HPDE6-E6E7 (cell line): ENCODE results near the gene BACH2.
"Not testable (repeated sequence)": the region's sequence is repeated elsewhere in the genome, so short reads cannot be mapped to it uniquely, and the experiment has no call there.

ENCODE experiments used
- DNase-seq: peaks from one replicate; pipeline ENCODE4 v3.0.0; 2011; ENCODE audit warnings: missing footprints; ENCODE audit errors: extremely low spot score

BACH2 gene

DNA sequence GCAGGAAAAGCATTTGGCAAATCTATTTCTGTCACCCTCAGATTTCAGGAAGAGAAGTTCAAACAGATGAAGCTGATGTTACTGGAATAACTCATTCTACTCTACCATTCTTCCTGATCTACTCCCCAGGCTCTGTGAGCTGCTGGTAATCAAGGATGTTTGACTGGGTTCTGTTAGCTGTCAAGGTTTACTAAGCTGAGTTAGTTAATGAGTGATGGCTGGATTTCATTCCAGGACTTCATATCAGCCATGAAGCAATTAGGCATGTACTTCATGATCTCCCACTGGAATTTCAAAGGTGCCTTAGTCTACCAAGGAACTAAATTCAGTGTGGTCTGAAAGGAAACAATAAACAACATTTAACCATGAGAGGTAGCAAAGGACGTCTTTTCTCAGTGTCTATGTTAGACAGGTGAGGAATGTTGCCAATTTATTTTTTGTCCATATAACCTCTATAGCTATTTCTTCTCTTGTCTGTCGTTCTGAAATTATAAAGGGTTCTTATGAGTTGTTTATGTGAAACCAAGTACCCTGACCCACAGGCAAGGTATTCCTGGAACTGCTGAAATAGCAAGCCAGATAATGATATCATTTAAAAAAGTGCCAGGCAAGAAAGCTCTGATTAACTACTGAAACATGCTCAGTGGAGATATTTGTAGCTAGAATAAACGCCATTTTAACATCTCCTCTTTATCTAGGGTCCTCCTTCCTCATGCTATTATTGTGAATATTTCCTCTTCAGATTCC is 112.9 kb downstream of the BACH2 start:
- no peak for DNase-seq

DNA sequence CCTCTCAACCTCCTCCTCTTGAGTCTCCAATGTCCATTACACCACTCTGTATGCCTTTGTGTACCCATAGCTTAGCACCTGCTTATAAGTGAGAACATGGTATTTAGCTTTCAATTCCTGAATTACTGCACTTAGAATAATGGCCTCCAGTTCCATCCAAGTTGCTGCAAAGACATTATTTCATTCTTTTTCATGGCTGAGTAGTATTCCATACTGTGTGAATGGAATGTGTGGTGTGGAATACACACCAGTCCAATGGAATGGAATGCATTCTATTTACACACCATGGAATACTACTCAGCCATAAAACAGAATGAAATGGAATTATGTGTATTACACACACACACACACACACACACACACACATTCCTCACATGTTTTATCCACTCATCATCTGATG is 116.1 kb downstream of the BACH2 start:
- no peak for DNase-seq

DNA sequence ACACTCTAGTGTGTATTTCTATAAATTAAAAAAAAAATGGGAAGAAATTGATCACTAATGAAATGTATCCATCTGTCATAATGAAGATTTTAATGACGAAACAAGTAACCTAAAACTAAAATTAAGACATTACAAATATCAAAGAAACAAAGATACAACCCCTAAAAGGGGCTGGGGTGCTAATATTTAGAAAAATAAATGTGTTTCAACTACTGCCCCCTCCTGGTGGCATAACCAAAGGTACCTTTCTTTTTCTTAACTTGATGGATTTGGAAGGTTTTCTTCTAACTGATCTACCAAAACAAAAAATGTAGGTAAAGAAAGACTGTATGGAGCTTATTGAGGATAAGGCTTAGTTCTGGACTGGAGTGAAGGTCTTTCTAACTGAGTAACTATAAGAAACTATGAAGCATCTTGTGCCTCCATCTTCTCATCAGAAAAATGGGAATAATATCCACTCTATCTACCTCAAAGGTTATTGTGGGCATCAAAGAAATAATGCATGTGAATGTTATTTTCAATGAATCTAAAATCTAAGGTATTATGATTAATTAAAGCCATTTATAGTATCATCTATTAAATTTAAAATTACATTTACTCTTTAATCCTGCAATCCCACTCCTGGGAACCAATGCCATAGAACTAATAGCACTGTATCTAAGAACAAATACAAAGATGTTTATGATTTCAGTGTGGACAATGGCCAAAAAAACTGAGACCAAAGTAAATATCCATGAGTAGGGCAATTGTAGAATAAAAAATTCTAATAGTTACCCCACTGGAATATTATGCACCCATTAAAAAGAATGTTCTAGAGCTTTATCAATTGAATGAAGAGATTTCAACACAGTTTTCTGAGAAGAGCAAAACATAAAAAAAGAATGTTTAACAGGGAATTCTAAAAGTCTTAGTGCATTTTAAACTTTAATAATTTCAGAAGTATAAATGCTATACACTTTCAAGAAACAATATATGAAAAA is 117.2 kb downstream of the BACH2 start:
- DNase-seq, result no peak

GRCh38 chr6:90178384-90178855 is 118.2 kb downstream of the BACH2 start:
- DNase-seq, result no peak

DNA sequence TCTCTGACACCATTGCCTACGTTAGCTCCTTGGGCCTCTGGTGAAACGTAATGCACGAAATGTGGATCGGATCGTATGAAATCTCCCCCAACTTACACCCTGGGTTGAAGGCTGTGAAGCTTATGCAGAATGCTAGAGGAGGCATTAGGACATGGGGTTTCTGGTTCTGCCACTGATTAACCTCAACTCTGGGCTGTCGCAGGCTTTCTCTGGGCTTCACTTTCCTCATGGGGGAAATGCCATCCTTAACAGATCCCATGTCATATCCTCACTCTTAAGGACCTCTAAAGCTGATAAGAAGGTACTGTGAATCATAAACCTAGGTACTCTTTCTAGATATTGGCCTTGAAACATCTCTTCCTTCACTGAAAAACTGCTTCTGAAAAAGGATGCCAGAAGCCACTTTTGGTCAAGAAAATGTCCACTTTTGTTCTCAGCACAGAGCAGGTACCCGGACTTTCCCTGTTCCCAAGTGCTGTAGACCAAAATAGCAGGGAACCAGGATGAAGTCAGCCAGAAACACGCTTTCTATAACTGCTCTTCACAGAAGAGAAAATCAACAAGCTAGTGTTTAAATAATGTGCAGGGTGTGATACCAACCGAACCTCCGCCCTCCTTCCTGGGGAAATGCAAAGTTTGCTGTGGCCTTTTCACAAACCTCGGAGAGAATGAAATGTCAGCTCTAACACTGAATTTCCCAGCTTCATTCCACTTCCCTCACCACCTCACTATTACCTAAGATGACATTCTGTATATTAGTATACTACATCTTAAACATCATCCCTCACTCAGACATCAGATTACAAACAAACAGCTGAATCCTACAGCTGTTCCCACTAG is 118.9 kb downstream of the BACH2 start:
- no peak for DNase-seq

GRCh38 chr6:90175627-90176538 is 120.8 kb downstream of the BACH2 start:
- DNase-seq, result peak; percentile 88

GRCh38 chr6:90173262-90173925 is 123.2 kb downstream of the BACH2 start:
- DNase-seq, result no peak

GRCh38 chr6:90170601-90171000 is 126.0 kb downstream of the BACH2 start:
- DNase-seq, result no peak

DNA sequence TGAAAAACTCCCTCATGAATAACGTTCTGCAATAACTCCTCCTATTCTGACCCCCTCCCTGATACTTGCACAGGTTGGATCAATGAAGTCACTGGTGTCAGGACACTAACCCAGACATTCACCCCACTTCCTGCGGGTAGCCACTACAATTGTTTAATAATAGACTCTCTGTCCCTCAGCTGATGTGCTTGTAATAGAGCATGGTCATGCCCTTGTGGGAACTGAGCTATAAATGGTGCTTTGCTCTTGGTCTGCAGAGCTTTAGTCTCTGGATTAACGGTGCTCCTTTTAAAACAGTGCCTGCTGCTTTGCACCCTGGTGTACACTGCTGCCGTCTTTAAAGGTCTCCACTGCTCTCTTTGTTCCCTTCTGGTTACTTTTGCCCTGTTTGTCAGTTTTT is 127.3 kb downstream of the BACH2 start:
- DNase-seq, result no peak

DNA sequence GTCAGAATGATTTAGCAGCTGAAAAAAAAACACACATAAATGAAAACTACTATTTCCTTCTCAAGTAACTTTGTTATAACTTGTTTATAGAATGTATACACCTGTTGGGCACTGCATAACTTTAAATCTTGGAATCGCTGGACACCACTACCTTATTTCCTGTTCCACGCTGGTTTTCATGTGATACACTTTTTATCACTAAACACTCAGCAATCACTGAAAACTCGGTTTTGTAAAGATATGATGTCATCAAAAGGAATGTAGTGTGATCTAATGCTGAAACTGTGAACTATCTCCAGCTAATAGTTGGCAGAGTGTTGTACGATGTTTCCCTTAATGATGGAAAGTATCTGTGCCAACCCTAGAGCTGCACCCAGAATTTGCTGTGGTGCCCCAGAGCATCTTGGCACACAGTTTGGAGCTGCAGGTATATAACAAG is 127.9 kb downstream of the BACH2 start:
- no peak for DNase-seq

GRCh38 chr6:90167514-90168379 is 128.9 kb downstream of the BACH2 start:
- no peak for DNase-seq

GRCh38 chr6:90166155-90166924 is 130.3 kb downstream of the BACH2 start:
- DNase-seq, result not testable (repeated sequence)

GRCh38 chr6:90162648-90163387 is 133.8 kb downstream of the BACH2 start:
- no peak for DNase-seq

- no peak for DNase-seq
Measured at GRCh38 chr6:90160013-90160412, 136.6 kb downstream of the BACH2 start.

DNA sequence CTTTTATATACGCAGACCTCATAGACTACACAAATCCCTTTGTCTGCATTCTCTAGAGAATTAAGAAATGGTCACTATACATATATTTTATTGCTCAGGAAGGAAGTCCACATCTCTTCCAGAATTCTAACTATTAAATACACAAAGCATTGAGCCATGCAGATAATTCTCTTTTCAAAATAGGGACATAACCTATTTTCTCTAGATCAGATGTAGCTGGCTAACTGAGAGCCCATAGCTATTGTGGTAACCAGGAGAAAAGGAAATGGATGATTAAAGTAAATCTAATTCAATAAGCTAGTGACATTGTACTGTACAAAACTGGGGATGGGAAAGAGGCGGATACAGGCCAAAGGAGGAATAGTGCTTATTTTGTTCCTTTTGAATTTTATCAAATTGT is 137.2 kb downstream of the BACH2 start:
- no peak for DNase-seq

DNA sequence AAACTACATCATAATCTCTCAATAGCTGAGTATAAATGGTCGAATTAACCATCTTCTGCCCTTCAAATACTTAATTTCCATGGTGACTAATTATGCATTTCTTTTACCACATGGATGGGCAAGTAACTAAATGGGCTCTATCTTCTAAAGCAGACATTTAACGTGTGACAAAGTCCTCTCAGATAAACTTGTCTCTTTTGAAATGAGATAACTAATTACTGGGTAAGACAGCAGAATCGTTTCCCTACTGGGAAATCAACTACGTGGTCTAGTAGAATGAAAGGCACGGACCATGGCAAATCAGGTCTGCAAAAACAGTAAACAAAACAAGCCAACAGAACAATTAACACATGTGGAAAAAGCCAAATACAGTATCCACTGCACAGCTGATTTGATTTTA is 137.7 kb downstream of the BACH2 start:
- no peak for DNase-seq

DNA sequence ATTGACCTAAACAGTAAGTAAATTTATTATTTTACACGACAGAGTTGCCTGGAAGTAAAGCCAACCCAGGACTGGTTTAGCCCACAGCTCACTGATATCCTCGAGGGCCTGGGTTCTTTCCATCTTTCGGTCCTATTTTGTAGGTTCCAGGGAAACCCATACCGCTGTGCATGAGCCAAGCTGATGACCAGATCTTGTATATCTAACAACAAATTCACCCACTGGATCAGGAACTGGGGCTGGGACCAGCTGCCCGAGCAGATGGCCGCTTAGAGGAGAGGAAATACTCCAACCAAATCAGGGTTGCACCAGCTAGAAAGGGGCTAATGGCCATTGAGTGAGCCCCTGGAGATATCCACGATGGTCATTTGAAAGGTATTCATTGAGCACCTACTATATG is 139.2 kb downstream of the BACH2 start:
- no peak for DNase-seq

DNA sequence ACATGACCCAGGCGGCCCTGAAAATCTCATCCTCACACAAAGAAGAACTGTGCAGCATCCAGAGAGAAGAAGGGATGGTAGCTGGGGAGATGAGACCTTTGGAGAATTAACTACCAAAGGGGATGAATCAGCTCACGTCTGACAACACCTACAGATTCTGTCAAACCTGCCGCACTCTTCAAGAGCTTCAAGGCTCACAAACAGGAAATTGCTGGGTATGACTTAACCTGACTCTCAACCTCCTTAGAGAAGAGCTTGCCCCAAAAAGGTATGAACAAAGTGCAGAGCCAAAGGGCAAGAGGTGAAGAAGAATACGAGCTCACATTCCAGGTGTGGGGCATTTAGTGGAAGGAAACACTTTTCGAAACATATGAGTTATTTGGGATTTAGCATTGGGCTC is 139.8 kb downstream of the BACH2 start:
- DNase-seq, result peak; percentile 64
